ENCODE results near the gene LTB4R2. TPM values are rescaled to one million over a fixed set of nuclear protein-coding genes. Genes with fewer than 3 reads are reported as not detected.

Gene LTB4R2
- total RNA-seq, 1 donor from 2014 or later = 9.3 TPM

DNA sequence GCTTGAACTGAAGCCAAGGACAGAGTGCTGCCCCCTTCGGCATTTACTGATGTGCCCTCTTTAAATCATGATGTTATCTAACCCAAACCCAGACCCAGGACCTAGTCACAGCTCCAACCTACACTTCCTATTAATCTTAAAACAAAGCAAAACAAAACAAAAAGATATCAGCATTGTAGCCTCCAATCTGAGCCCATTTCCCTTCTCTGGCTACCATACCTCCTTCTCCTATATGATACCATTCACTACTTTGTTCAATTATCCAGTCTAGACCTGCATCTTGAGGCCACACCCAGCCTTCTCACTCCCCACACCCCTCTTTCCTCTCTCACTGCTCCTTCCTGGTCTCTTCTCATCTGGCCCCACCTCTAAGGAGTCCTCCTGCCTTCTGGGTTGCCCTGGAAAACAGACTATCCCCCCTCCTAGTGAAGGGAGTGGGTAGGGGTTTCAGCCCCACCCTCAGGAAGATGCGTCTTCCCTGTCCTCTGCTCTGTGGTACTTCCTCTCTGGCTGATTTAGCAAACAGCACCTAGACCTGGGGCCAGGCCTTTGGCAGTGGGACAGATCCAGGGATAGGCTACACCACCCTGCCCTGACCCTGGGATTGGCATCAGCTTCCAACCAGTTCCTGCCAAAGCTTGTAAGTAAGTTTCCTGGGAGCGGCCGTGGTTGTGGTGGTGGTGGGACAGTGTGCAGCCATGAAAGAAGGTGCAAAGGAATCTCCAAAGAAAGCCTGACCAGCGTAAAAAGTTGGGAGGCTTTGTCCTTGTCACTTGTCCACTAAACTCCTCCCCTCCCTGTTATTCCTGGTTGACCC lies 4.6 kb downstream of the LTB4R2 start:
- no peaks in the 10 kb centered on the region for H3K36me3 ChIP-seq (ENCODE audit: insufficient read depth, low read length)
- H3K9ac ChIP-seq (ENCODE audit: low read length) = no peak overlapping the region
- H3K79me2 ChIP-seq (ENCODE audit: insufficient read depth, low read length) = no peaks in the 10 kb centered on the region
- H3K9me3 ChIP-seq (ENCODE audit: insufficient read depth, low read depth, low read length) = no peaks in the 10 kb centered on the region
- Mint-ChIP-seq H3K27me3 (ENCODE audit: low read depth, unreplicated experiment) (peaks cover 18% of the 10 kb centered on the region), H3K4me1 (ENCODE audit: low read depth, unreplicated experiment) (peaks cover 7% of the 10 kb centered on the region), H3K36me3 (ENCODE audit: low read depth, unreplicated experiment) (peaks cover 7% of the 10 kb centered on the region), H3K9me3 (ENCODE audit: unreplicated experiment) (peaks cover 2% of the 10 kb centered on the region), H3K27ac (ENCODE audit: unreplicated experiment) (no peak overlapping the region), H3K4me3 (ENCODE audit: unreplicated experiment) (no peak overlapping the region)
- TF ChIP-seq, protein P1, sequence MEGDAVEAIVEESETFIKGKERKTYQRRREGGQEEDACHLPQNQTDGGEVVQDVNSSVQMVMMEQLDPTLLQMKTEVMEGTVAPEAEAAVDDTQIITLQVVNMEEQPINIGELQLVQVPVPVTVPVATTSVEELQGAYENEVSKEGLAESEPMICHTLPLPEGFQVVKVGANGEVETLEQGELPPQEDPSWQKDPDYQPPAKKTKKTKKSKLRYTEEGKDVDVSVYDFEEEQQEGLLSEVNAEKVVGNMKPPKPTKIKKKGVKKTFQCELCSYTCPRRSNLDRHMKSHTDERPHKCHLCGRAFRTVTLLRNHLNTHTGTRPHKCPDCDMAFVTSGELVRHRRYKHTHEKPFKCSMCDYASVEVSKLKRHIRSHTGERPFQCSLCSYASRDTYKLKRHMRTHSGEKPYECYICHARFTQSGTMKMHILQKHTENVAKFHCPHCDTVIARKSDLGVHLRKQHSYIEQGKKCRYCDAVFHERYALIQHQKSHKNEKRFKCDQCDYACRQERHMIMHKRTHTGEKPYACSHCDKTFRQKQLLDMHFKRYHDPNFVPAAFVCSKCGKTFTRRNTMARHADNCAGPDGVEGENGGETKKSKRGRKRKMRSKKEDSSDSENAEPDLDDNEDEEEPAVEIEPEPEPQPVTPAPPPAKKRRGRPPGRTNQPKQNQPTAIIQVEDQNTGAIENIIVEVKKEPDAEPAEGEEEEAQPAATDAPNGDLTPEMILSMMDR (IDR thresholded peaks at IDR 0.05; ENCODE audit: insufficient read depth, low read depth, low read length) = no peak
- no peak for TF ChIP-seq EZH2 (IDR thresholded peaks at IDR 0.05; ENCODE audit: insufficient read depth, low read length)
- no peak overlapping the region for H2AFZ ChIP-seq (ENCODE audit: low read depth, low read length)
- no peak overlapping the region for H3K27ac ChIP-seq (ENCODE audit: low read depth, low read length)
- DNase-seq (ENCODE audit: low read depth) = no peak
- H3K4me3 ChIP-seq (ENCODE audit: insufficient read depth, low read depth, low read length) = no peak overlapping the region
- no peak overlapping the region for H3K4me2 ChIP-seq (ENCODE audit: low read length)
- H3K4me1 ChIP-seq (ENCODE audit: insufficient read depth, low read length) = peaks cover 25% of the 10 kb centered on the region
- FAIRE-seq = no peak
- H3K27me3 ChIP-seq (ENCODE audit: insufficient read depth, low read length) = peaks cover 18% of the 10 kb centered on the region
- H4K20me1 ChIP-seq (ENCODE audit: insufficient read depth, low read length) = peaks cover 22% of the 10 kb centered on the region

DNA sequence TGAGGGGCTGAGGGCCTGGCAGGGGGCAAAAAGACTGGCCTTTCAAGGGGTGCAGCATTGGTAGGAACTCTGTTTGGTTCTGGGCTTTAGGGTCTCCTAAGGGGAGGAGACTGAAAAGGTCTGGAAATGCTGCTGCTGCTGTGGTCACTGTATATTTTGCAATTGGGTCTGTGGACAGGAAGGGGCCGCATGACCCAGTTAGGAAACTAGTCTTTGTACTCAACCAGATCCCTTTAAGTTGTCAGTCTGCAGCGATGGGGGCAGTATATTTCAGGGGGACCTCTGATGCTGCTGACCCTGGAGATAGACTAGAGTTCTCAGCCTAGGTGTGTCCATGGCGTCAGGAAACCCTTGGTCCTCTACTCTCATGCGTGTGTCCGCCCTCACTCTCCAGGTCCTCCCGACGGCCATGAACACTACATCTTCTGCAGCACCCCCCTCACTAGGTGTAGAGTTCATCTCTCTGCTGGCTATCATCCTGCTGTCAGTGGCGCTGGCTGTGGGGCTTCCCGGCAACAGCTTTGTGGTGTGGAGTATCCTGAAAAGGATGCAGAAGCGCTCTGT lies 5.4 kb downstream of the LTB4R2 start:
- no peaks in the 10 kb centered on the region for H3K36me3 ChIP-seq (ENCODE audit: insufficient read depth, low read length)
- H3K27me3 ChIP-seq (ENCODE audit: insufficient read depth, low read length) = peaks cover 26% of the 10 kb centered on the region
- Mint-ChIP-seq H3K4me1 (ENCODE audit: low read depth, unreplicated experiment) (peaks cover 6% of the 10 kb centered on the region), H3K27me3 (ENCODE audit: low read depth, unreplicated experiment) (peaks cover 25% of the 10 kb centered on the region), H3K36me3 (ENCODE audit: low read depth, unreplicated experiment) (peaks cover 5% of the 10 kb centered on the region), H3K27ac (ENCODE audit: unreplicated experiment) (no peak overlapping the region), H3K9me3 (ENCODE audit: unreplicated experiment) (peaks cover 2% of the 10 kb centered on the region), H3K4me3 (ENCODE audit: unreplicated experiment) (no peak overlapping the region)
- no peak overlapping the region for H3K9ac ChIP-seq (ENCODE audit: low read length)
- H3K27ac ChIP-seq (ENCODE audit: low read depth, low read length) = no peak overlapping the region
- DNase-seq (ENCODE audit: low read depth) = no peak
- no peak overlapping the region for H2AFZ ChIP-seq (ENCODE audit: low read depth, low read length)
- TF ChIP-seq, protein P1 (IDR thresholded peaks at IDR 0.05; ENCODE audit: insufficient read depth, low read depth, low read length) = no peak
- TF ChIP-seq EZH2 (IDR thresholded peaks at IDR 0.05; ENCODE audit: insufficient read depth, low read length) = no peak
- H4K20me1 ChIP-seq (ENCODE audit: insufficient read depth, low read length) = peaks cover 14% of the 10 kb centered on the region
- no peak overlapping the region for H3K4me3 ChIP-seq (ENCODE audit: insufficient read depth, low read depth, low read length)
- H3K4me1 ChIP-seq (ENCODE audit: insufficient read depth, low read length) = peaks cover 22% of the 10 kb centered on the region
- H3K9me3 ChIP-seq (ENCODE audit: insufficient read depth, low read depth, low read length) = no peaks in the 10 kb centered on the region
- H3K4me2 ChIP-seq (ENCODE audit: low read length) = no peak overlapping the region
- no peak for FAIRE-seq
- no peaks in the 10 kb centered on the region for H3K79me2 ChIP-seq (ENCODE audit: insufficient read depth, low read length)

Data from astrocyte (in vitro differentiated cells and primary cell).